22Rv1 (cell line): Measurements from ENCODE around the gene RSRC1.

ENCODE experiments used
- H3K27ac ChIP-seq: fragments of 450-650 bp; 2 replicates; pipeline ENCODE4 v1.5.1; 2017
- CTCF ChIP-seq: fragments of 450-650 bp; IDR thresholded peaks from 2 replicates; pipeline ENCODE4 v1.5.1; 2017; ENCODE audit warnings: mild to moderate bottlenecking
- ZFX ChIP-seq: fragments of 450-650 bp; IDR thresholded peaks from 2 replicates; pipeline ENCODE4 v1.6.1; 2017; ENCODE audit warnings: antibody characterized with exemption, borderline replicate concordance

Gene RSRC1

GRCh38 chr3:158261371-158261991 is 151.6 kb downstream of the RSRC1 start:
- TF ChIP-seq ZFX (no peak), CTCF (peak; percentile 35)
- no peak overlapping the region for H3K27ac ChIP-seq

GRCh38 chr3:158264894-158265293 is 155.0 kb downstream of the RSRC1 start:
- TF ChIP-seq ZFX (no peak), CTCF (no peak)

GRCh38 chr3:158267015-158267414 is 157.1 kb downstream of the RSRC1 start:
- H3K27ac ChIP-seq, result no peak overlapping the region
- TF ChIP-seq CTCF (no peak), ZFX (no peak)

More at GRCh38 chr3:158264894-158265293, 155.0 kb downstream of the RSRC1 start:
- H3K27ac ChIP-seq, result no peak overlapping the region

GRCh38 chr3:158269942-158270341 is 160.1 kb downstream of the RSRC1 start:
- no peak for TF ChIP-seq ZFX
- TF ChIP-seq CTCF, result no peak
- H3K27ac ChIP-seq, result no peak overlapping the region

- TF ChIP-seq ZFX (no peak), CTCF (no peak)
- H3K27ac ChIP-seq, result no peak overlapping the region
Measured at GRCh38 chr3:158272081-158272480, 162.2 kb downstream of the RSRC1 start.

- no peak for TF ChIP-seq CTCF
- no peak for TF ChIP-seq ZFX
- H3K27ac ChIP-seq, result no peak overlapping the region
Measured at GRCh38 chr3:158273656-158274055, 163.8 kb downstream of the RSRC1 start.

GRCh38 chr3:158278187-158278586 is 168.3 kb downstream of the RSRC1 start:
- no peak for TF ChIP-seq CTCF
- no peak for TF ChIP-seq ZFX

More at GRCh38 chr3:158278187-158278586, 168.3 kb downstream of the RSRC1 start:
- H3K27ac ChIP-seq, result no peak overlapping the region
